T-helper 9 cell (primary cell): Measurements from ENCODE around the gene KRTAP12-1.
"Not testable (repeated sequence)": the region's sequence is repeated elsewhere in the genome, so short reads cannot be mapped to it uniquely, and the experiment has no call there.

Experiments
- DNase-seq: peaks from one replicate; pipeline ENCODE4 v3.0.0-alpha.2; 2020

KRTAP12-1 gene

GRCh38 chr21:44697172-44697810, 15.3 kb upstream of the KRTAP12-1 start, which contains the start of gene KRTAP10-12:
KRTAP10-12 (plus strand) TSS chr21:44697172; CDS start chr21:44697202, 30 bp downstream.
- DNase-seq, result not testable (repeated sequence)

GRCh38 chr21:44696572-44696971, 14.6 kb upstream of the KRTAP12-1 start:
- no peak for DNase-seq

DNA sequence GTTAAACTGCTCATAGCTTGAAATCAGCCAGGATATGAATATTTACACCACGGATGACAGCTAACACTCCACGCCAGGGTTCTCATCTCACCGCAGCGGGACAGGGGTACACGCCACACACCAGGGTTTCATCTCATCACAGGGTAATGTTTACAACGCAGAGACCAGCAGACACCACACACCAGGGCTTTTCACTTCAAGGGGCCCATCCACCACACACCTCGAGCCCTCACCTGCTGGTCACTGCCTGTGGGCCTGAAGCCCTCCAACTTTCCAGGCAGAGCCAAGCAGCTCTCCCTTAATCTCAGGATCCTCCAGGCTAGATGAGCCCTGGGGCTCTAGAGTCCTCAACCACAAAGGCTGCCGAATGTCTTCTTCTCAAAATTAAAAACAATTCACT, 13.7 kb upstream of the KRTAP12-1 start:
- DNase-seq, result no peak

GRCh38 chr21:44695184-44695583, 13.2 kb upstream of the KRTAP12-1 start:
- DNase-seq, result no peak

GRCh38 chr21:44694776-44695175, 12.8 kb upstream of the KRTAP12-1 start:
- DNase-seq, result no peak

GRCh38 chr21:44692798-44693512, 11.0 kb upstream of the KRTAP12-1 start:
- DNase-seq, result no peak

DNA sequence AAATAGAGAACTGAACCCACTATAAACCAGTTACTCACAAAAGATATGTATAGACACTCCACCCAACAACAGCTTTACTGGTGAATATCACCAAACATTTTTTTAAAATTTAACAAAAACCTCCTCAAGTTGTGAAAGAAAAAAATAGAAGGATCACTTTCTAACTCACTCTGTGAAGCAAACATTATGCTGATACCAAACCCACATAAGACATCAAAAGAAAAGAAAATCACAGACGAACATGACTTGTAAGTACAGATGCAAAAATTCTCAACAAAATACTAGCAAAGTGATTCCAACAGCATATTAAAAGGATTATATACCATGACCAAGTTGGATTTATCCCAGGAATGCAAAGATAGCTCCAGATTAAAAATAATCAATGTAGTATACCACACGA, 9.7 kb upstream of the KRTAP12-1 start:
- no peak for DNase-seq

GRCh38 chr21:44689740-44690139, 7.8 kb upstream of the KRTAP12-1 start:
- DNase-seq, result not testable (repeated sequence)

GRCh38 chr21:44687671-44688070, 5.7 kb upstream of the KRTAP12-1 start:
- DNase-seq, result no peak

- DNase-seq, result no peak
Observed at GRCh38 chr21:44686843-44687561, 5.0 kb upstream of the KRTAP12-1 start.

GRCh38 chr21:44686000-44686781, 4.2 kb upstream of the KRTAP12-1 start:
- DNase-seq, result no peak

DNA sequence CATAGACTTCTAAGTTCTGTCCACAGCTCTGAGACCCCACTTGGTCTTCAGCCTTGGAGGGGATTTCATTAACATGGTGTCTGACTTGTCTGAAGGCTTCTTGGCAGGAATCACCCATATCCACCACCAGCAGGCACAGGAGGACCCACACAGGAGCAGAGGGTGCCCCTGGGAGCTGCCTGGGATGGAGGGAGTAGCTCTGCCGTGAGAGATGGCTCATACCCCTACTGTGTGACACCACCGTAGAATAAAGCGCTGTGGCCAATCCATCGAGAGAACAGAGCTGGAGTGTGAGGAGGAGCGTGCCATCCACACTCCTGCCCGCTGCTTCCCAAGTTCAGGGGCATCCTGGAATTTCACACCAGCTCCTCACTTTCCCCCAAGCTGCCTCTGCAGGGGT, 3.1 kb upstream of the KRTAP12-1 start:
- not testable (repeated sequence) for DNase-seq

DNA sequence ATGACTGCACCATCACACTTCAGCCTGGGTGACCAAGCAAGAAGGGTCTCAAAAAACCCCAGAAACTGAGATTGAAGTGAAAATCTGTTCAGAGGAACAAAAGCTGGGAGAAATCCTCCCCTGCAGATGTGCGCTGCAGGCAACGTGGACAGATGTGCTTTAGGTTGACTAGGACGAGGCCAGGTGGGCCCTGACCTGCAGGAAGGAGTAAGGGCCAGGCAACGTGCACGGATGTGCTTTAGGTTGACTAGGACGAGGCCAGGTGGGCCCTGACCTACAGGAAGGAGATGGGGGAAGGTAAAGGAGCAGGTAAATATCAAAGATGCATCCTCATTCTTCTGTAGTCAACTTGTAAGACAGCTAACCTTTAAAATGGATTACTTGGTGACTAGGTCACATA, 2.5 kb upstream of the KRTAP12-1 start:
- DNase-seq, result no peak

DNA sequence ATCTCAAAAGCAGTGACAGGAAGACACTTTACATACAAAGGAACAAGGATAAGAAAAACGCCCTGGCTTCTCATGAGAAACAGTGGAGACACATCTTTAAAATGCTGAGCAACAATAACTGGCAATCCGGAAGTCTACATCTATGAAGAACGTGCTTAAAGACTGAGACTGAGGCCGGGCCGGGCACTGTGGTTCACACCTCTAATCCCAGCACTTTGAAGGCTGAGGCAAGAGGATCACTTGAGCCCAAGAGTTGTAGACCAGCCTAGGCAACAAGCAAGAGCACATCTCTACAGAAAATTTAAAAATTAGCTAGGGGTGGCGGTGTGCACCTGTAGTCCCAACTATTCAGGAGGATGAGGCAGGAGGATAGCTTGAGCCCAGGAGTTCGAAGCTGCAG, 2.1 kb upstream of the KRTAP12-1 start:
- no peak for DNase-seq

- no peak for DNase-seq
Observed at GRCh38 chr21:44682580-44683151, 703 bp upstream of the KRTAP12-1 start.

DNA sequence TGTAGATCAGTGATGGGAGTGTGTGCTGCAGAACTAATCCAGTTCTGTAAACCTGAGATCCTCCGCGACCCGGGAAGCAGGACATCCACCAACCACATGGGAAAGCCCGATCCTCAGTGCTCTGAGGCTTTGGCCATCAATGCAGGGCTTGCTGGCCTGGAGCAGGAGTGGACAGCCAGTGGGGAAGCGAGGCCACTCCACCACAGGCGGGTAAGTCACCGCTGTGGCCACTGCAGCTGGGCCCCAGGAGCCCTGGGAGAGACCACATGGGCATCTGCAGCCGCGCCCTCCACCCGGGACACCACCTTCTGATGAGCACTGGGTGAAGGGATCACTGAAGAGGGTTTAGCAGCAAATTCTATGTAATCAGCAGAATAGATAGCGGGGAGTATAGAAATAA, 811 bp downstream of the KRTAP12-1 start:
- no peak for DNase-seq

DNA sequence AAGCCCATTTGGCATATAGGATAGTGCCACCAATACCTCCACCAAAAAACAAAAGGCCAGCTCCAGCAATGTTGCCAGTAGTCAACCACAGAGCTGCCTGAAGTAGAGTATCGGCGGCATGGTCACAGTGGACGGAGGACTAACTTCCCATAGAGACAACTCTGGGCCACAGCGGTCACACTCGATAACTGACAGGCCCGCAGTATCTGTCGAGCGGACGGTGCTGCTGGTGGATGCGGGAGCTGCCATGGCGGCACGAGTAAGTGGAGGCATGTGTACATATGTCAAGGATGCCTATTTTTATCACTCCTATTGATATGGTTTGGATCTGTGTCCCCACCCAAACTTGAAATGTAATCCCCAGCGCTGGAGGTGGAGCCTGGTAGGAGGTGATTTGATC, 4.1 kb downstream of the KRTAP12-1 start:
- DNase-seq, result no peak

DNA sequence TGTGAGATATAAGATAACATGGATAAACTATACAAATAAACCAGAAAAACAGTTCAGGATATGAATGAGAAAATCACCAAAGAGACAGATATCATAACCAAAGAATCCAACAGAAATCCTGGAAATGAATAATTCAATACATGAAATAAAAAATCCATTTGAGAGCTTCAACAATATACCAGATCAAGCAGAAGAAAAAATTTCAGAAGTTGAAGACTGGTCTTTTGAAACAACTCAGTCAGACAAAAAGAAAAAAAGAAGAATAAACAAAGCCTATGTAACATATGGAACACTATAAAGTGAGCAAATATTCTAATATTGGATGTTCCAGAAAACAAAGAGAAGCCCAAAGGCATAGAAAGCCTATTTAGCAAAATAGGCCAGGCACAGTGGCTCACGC, 10.1 kb downstream of the KRTAP12-1 start:
- DNase-seq, result no peak

DNA sequence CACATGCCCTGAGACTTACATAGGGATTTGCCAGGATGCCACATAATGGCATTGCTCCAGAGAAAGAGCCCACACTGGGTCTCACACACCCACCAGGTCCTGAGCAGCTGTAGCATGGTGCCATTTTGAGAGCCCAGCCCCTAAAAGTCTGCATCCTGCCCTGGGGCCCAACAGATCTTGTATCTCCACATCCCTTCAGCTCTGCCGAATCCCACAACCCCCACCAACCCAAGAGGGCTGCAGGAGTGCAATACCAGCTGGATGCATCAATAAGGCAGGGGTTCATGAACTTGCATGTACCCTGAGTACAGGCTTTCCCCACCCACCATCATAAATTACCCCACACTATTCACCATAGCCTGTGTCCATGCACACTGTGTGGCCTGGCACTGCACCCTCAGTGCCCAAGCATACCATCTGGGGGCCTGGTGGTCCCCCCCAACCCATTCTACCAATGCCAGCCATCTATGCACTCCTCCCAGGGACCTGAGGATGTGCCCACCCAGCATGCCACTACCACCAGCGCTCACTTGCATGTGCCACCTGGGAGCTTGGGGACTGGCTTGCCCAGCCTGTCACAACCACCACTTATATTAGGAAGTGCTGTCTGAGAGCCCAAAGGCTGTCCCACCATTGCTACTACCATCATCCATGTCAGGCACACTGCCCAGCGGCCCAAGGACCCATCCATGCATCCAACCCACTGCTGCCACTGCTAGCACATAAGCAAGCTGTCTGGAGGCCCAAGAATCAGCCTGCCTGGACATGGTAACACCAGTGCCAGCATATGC, 11.1 kb downstream of the KRTAP12-1 start:
- no peak for DNase-seq

- no peak for DNase-seq
Observed at GRCh38 chr21:44667612-44668011, 14.4 kb downstream of the KRTAP12-1 start.

GRCh38 chr21:44666401-44667320, 15.3 kb downstream of the KRTAP12-1 start, which contains the start of gene KRTAP12-2:
KRTAP12-2 (minus strand) TSS chr21:44666927; CDS start chr21:44666886, 41 bp downstream.
- DNase-seq, result no peak
